ENCODE measurements around the gene P4HA2.

Gene P4HA2

GRCh38 chr5:132223861-132224260 is 3.8 kb downstream of the P4HA2 start:
- no peak for DNase-seq (ENCODE audit: low spot score)

GRCh38 chr5:132222649-132223038 is 5.0 kb downstream of the P4HA2 start:
- no peak for DNase-seq (ENCODE audit: low spot score)

- DNase-seq (ENCODE audit: low spot score): no peak
Observed at GRCh38 chr5:132221781-132222648, 5.6 kb downstream of the P4HA2 start.

GRCh38 chr5:132220491-132220890 is 7.2 kb downstream of the P4HA2 start:
- no peak for DNase-seq (ENCODE audit: low spot score)

- DNase-seq (ENCODE audit: low spot score): no peak
Observed at GRCh38 chr5:132219981-132220380, 7.7 kb downstream of the P4HA2 start.

- no peak for DNase-seq (ENCODE audit: low spot score)
Observed at GRCh38 chr5:132219289-132219970, 8.2 kb downstream of the P4HA2 start.

GRCh38 chr5:132218321-132218720 is 9.3 kb downstream of the P4HA2 start:
- no peak for DNase-seq (ENCODE audit: low spot score)

- no peak for DNase-seq (ENCODE audit: low spot score)
Observed at GRCh38 chr5:132215329-132215728, 12.3 kb downstream of the P4HA2 start.

- DNase-seq (ENCODE audit: low spot score): no peak
Observed at GRCh38 chr5:132214491-132214890, 13.2 kb downstream of the P4HA2 start.

GRCh38 chr5:132213666-132214065 is 14.0 kb downstream of the P4HA2 start:
- DNase-seq (ENCODE audit: low spot score): no peak

- DNase-seq (ENCODE audit: low spot score): no peak
Observed at GRCh38 chr5:132211787-132212186, 15.9 kb downstream of the P4HA2 start.

GRCh38 chr5:132210944-132211343 is 16.7 kb downstream of the P4HA2 start:
- no peak for DNase-seq (ENCODE audit: low spot score)

- DNase-seq (ENCODE audit: low spot score): no peak
Observed at GRCh38 chr5:132209901-132210545, 17.6 kb downstream of the P4HA2 start.

GRCh38 chr5:132209131-132209530 is 18.5 kb downstream of the P4HA2 start:
- no peak for DNase-seq (ENCODE audit: low spot score)

GRCh38 chr5:132207778-132208177 is 19.9 kb downstream of the P4HA2 start:
- no peak for DNase-seq (ENCODE audit: low spot score)

GRCh38 chr5:132206782-132207181 is 20.9 kb downstream of the P4HA2 start:
- DNase-seq (ENCODE audit: low spot score): no peak

GRCh38 chr5:132205385-132206125 is 22.1 kb downstream of the P4HA2 start:
- DNase-seq (ENCODE audit: low spot score): no peak

GRCh38 chr5:132204371-132205135 is 23.1 kb downstream of the P4HA2 start:
- no peak for DNase-seq (ENCODE audit: low spot score)

GRCh38 chr5:132203916-132204315 is 23.7 kb downstream of the P4HA2 start:
- DNase-seq (ENCODE audit: low spot score): no peak

- no peak for DNase-seq (ENCODE audit: low spot score)
Observed at GRCh38 chr5:132203464-132203818, 24.2 kb downstream of the P4HA2 start.

- no peak for DNase-seq (ENCODE audit: low spot score)
Observed at GRCh38 chr5:132202711-132203463, 24.8 kb downstream of the P4HA2 start.

All from ecto neural progenitor cell (in vitro differentiated cells).